Fibroblast of skin of back (primary cell): ENCODE results near the gene SLC9A9.

ENCODE experiments used
- DNase-seq: peaks from one replicate; pipeline ENCODE4 v3.0.0-alpha.2; 2013

The SLC9A9 gene

GRCh38 chr3:143640774-143641173 lies 207.5 kb downstream of the SLC9A9 start:
- no peak for DNase-seq

- DNase-seq: no peak
Measured at GRCh38 chr3:143637133-143637532, 211.1 kb downstream of the SLC9A9 start.

GRCh38 chr3:143634991-143635390 lies 213.3 kb downstream of the SLC9A9 start:
- no peak for DNase-seq

- DNase-seq: no peak
Measured at GRCh38 chr3:143634427-143634826, 213.8 kb downstream of the SLC9A9 start.

GRCh38 chr3:143633816-143634215 lies 214.5 kb downstream of the SLC9A9 start:
- DNase-seq: no peak

- DNase-seq: no peak
Measured at GRCh38 chr3:143629726-143630125, 218.5 kb downstream of the SLC9A9 start.

GRCh38 chr3:143628971-143629370 lies 219.3 kb downstream of the SLC9A9 start:
- DNase-seq: peak; percentile 7

GRCh38 chr3:143627336-143627735 lies 220.9 kb downstream of the SLC9A9 start:
- peak; percentile 70 for DNase-seq

GRCh38 chr3:143619231-143619630 lies 229.0 kb downstream of the SLC9A9 start:
- no peak for DNase-seq

GRCh38 chr3:143617050-143617449 lies 231.2 kb downstream of the SLC9A9 start:
- DNase-seq: no peak

GRCh38 chr3:143613226-143613625 lies 235.0 kb downstream of the SLC9A9 start:
- DNase-seq: no peak

GRCh38 chr3:143612541-143612940 lies 235.7 kb downstream of the SLC9A9 start:
- no peak for DNase-seq

- peak; percentile 67 for DNase-seq
Measured at GRCh38 chr3:143608966-143609365, 239.3 kb downstream of the SLC9A9 start.

GRCh38 chr3:143605233-143605950 lies 242.9 kb downstream of the SLC9A9 start:
- no peak for DNase-seq

GRCh38 chr3:143604402-143605185 lies 243.7 kb downstream of the SLC9A9 start:
- no peak for DNase-seq

- no peak for DNase-seq
Measured at GRCh38 chr3:143603774-143604173, 244.5 kb downstream of the SLC9A9 start.

- DNase-seq: no peak
Measured at GRCh38 chr3:143601723-143602484, 246.4 kb downstream of the SLC9A9 start.

GRCh38 chr3:143600756-143601718 lies 247.2 kb downstream of the SLC9A9 start:
- peak; percentile 20 for DNase-seq

- DNase-seq: no peak
Measured at GRCh38 chr3:143597774-143598652, 250.3 kb downstream of the SLC9A9 start.

- no peak for DNase-seq
Measured at GRCh38 chr3:143596957-143597642, 251.2 kb downstream of the SLC9A9 start.
